NCI-H2171 (cell line): ENCODE measurements around the gene ATAD3B.
A peak's percentile ranks its signal among the peaks of the same experiment; 100 is the strongest.

Source experiments
- DNase-seq: peaks from one replicate; lab custom pipeline; 2025; lab: John Stamatoyannopoulos, UW

ATAD3B gene

DNA sequence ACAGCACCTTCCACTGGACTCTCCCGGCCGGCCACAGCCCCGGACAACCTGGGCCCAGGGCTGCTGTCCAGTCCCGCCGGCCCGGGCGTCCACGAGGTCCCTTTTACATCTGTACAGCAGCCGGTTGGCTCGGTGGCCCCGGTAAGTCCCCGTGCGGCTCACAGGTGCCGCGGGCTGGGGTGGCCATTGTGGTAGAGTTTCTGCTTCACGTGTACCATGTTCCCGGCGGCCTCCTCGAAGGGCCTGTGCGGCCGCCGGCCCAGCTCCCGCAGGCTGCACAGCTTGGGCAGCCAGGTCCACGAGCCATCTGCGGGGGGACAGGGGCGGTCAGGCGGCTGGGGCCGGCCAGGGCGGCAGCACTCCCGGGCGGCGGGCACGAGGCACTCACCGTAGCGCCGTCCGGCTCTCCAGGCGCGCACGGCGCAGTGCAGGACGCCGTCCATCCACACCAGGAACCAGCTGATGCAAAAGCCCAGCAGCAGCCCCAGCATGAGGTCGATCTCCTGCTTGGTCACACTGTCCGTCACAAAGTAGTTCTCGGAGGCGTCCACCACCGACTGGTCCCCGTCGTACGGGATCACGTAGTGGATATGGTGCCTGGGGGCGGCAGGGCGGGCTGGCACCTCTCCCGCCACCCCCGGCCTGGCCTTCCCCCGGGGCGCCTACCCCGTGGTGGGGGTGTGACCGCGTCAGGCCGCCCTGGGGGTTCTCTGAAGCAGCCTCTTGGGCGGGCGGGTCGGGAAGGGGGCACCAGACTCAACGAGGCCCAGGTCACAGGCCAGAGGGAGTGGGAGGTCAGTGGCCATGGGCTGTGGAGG, 63.8 kb downstream of the ATAD3B start:
- DNase-seq: no peak

DNA sequence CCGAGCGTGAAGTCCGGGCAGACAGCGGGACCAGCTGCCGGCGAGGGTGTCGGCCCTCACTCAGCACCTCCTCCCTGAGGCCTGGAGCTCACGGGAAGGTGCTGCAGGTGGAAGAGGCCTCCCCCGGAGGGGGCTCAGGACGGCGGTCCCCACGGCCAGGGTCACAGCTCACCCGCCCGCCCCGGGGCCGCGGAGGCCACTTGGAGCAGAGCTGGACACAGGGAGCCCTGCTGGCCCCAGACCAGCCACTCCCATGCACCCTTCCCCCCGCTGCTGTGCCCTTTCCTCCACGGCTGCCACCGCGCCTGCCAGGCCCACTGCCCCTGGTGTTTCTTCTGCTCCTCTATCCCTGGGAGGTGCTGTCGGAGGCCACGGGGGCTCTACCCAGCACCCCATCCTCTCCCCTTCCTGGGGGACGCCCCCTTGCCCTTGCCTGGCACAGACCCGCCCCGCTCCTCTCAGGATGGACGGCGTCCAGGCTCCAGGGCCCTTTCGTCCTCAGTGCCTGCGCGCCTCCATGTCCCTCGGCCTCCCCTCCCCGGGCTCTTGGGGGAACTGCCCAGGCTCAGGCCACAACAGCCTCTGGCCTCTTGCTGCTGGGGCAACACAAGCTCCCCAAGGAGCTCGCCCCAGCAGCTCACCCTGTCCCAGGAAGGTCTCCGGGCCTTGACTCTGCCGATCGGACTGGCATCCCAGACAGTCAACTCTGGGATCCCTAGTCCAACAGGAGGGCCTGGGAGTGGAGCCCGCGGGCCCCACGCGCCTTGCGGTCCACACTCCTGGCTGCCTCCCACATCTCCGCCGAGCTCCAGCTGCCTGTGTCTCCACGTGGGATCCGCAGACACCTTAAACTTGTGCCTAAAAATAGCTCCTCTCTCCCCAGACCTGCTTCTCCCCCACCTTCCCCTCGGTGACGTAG, 64.7 kb downstream of the ATAD3B start:
- DNase-seq: no peak

DNA sequence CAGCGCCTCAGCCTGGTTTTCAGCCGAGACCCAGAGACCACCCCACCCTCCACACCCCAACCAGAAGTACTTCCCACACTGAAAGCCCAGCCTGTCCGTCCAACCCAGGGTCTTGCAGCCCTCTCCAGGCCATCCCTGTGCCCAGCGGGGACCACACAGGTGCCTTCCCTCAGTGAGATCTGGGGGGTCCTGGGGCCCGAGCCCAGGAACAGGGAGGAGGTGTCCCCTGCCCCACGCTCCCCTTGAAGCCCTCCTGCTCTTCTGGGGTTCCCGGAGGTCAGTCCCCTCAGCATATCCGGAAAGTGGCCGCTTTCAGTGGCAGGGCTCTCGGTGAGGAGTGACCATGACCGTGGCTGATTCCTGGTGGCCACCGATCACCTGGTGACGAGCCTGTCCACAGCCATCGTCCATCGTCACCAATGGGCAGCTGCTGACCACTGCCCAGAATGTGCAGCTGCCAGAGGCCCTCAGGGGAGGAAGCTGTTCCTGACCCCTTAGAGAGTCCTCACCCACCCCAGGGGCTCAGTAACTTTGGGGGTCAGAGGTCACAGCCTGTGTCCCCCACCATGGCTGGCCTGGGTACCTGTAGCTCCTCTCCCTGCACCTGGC, 65.5 kb downstream of the ATAD3B start:
- DNase-seq: no peak

DNA sequence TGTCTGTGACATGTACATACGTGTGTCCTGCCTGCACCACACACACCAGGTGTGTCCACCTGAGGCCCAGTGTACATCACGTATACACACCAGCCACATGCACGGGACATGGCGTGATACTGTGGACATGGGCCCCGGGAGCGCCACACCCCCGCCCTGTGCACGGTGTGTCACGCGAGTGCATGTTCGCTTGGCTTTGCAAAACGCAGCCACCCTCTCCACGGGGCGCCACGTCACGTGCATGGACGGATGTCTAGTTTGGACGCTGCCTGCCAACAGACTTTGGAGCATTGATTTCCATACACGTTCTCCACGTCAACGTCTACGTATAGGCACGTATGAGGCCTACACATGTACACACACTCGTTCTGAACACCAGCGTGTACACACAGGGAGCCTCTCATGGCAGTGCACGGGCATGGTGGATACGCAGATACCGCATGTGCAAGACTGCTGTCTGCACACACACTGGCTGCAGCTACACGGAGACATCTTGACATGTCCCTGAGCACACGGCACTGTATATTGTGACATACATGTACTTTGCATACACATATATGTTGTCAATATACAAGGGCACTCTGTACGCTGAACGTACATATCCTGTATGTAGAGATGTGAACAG, 66.2 kb downstream of the ATAD3B start:
- no peak for DNase-seq

DNA sequence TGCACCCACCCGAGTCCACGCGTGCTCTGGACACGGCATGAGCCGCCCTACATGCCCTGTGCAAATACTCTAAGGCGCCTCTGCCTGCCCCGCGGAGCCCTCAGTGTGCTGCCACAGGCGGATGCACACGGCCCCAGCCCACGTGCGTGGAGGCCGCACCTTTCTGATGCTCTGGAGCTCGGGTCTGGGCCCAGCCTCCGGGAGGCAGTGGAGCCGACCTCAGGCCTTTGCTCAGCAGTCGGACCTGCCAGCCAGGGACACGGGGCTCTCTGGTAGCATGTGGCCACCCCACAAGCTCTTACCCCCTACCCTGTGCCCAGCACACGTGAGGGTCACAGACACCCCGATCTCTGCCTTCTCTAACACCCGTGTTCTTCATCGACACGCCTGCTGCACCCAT, 66.8 kb downstream of the ATAD3B start:
- no peak for DNase-seq

DNA sequence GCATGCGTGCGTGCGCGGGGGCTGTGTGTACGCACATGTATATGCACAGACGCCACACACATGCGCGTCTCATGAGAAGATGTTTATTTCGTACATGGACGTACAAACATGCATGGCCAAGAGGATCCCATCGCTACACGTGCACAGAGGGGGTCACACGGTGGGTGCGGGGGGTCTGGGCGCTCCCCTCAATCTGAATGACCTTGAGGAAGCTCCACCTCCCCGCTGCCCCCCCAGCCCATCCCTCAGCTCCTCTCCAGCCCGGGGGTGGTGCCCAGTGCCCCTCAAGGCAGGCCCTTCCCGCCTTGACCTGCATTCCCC, 67.4 kb downstream of the ATAD3B start:
- DNase-seq: no peak

DNA sequence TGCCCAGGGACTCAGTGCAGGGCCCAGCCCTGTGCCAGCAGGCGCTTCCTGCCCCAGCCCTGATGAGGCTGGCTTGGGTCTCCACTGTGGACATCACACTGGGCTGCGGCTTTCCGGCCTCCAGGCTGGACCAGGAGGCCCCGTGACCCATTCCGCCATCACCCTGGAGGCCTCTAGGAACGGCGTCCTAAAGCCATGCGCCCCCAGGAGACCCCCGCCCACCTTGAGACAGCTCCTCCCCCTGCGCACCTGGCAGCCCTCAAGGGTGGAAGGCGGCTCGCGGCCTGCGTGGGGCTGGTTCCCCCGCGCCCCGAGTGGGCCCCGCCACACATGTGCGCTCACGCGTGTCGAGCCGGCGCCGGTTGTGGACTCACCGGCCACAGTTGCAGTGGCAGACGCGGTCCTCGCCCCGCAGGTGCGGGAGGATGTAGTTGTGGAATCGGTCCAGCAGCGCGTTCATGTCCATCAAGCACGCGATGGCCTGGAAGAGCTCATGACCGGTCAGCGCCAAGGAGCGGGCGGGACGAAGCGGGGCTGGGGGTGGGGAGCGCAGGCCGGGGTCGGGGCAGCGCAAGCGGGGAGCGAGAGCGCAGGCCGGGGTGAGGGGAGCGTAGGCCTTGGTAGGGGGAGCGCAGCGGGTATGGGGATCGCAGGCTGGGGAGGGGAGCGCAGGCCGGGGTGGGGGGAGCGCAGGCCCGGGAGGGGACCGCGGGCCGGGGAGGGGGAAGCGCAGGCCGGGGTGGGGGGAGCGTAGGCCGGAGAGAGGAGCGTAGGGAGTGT, 67.9 kb downstream of the ATAD3B start:
- DNase-seq: no peak

DNA sequence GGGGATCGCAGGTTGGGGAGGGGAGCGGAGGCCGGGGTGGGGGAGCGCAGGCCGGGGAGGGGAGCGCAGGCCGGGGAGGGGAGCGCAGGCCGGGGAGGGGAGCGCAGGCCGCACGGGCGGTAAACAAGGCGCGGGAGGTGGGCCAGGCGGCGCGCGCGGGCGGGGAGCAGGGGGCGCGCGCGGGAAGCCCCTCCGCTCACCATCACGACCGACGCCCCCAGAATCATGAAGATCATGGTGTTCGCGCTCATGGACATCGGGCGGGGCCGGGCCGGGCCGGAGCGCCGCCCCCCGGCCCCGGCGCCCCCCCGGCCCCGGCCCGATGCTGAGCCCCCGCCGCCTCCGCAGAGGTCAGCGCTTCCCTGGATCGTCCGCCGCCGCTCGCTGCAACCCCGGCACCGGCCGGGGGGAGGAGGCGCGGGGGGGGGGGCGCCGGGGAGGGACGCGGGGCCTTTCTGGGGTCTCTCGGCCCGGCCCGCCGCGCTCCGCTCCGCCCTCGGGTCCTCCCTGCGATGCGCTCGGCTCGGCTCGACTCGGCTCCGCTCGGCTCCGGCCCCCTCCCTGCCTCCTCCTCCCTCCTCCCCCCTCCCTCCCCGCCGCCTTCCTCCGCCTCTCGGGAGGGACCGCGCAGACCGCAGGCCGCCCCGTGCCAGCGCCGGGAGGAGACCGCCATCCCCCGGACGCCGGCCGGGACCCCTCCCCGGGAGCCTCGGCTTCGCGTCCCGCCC, 68.7 kb downstream of the ATAD3B start, which contains the start of gene TMEM240:
Gene TMEM240, minus strand, starts transcription at position 535 of the 728 bp plus-strand sequence. Its CDS starts 278 bp downstream, at position 257.
- DNase-seq: peak; percentile 66

DNA sequence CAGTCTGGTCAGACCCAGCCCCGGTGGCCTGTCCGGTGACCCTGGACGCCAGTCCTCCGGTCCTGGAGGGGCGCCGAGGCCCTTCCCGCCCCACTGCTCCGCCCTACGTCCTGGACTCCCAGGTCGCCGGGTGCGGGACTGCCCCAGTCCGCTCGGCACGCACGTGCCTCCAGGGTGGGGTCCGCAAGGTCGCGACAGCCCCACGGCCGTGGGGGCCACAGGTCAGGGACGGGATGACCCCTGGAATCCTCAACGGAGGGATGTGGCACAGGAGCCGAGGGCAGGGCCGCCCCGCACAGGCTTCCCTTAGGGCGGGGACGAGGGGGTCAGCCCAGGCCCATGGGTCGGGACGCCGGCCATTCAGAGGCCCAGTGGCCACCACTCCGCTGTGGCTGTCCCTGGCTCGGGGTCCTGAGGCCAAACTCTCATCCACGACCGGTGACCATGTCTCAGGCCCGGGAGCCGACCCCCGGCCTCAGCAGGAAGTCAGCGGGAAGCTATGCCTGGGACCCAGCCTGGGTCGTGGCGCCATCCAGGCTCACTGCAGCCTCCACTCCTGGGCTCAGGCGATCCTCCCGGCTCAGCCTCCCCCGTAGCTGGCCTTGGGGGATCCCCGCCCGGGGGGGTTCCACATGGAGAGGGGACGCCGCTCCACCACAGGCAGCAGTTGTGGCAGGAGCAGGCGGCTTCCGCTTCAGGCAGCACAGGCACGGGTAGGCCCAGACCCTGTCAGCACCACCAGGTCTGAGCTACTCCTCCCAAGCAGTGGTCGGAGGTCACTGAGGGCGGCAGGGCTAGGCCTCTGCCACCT, 69.5 kb downstream of the ATAD3B start:
- DNase-seq: no peak

DNA sequence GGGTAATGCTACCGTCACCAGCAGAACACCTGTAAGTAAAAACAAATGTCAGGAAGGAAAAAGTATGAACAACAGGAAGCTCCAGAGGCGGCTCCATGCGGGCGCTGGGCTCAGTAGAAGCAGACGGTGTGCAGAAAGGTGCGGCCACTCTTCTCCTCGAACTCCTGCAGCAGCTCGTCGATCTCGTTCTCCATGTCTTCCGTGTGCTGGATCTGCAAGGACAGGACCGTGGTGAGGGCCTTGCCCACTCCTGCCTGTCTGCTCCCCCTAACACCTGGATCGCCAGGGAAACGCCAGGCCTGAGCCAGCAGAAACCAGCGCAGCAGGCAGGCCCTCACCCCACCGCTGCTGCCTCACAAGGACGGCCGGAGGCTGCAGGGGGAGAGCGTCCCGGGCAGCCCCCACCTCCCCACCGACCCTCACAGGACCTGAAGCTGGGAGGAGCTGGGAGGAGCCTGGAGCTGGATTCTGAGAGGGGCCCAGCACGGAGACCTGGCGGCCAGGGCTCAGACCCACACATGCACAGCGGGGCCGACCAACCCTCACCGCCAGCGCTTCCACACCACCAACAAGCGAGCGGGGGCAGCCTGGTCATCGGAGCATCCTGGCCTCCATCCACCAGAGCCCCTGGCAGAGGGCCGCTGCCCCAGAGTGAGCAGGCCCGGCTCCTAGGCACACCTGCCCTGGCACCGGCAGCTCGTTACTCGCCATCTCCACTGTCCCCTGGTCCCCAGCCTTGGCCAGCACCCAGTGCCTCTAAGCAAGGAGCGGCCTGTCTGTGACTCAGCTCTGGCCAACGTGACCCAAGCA, 70.6 kb downstream of the ATAD3B start:
- no peak for DNase-seq

DNA sequence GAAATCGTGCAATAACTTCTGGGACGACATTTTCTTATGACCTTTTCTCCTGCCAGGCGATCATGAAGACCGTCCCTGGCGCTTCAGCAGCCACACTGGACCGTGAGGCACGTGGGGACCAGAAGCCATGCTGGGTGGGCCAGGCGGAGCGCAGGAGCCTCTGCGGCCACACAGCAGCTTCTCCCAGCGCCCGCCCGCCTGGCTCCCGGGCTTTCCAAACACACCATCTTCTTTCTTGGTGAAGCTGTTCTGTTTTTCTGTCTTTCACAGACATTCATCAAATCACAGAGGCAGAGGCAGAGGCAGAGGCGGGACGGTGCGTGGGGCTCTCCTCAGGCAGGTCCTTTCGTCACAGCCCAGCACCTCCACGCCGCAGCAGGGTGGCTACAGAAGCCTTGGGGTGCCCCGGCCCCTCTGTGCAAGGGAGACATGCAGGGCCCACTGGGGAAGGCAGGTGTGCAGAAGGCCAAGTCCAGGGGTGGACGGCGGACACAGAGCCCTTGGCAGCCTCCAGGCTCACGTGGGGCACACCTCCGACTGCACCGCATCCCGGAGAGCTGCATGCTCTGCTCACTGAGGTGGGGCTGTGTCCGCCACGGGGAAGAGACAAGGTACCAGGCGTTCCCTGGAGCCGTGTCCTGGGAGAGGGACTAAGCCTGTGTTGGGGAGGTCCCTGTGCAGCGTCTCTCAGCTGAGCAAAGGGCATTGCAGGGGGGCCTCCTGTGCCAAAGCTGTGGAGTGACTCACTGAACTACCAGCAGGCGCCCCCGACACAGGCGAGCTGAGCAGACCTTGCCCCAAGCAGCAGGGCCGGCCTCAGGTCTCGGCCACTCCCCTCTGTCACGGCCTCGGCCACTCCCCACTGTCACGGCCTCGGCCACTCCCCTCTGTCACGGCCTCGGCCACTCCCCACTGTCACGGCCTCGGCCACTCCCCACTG, 71.5 kb downstream of the ATAD3B start:
- no peak for DNase-seq

DNA sequence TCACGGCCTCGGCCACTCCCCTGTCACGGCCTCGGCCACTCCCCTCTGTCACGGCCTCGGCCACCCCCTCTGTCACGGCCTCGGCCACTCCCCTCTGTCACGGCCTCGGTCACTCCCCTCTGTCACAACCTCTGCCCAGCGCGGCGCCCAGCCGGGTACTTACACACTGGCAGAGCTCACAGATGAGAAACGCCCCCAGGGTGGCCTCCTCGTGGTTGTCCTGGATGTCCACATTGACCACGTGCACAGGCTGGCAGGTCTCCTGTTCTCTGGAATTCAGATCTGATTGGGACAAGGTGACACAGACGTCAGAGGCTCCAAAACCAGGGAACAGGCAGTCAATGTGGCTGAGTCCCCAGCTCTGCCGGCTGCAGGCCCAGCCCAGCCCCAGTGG, 72.1 kb downstream of the ATAD3B start:
- DNase-seq: no peak

DNA sequence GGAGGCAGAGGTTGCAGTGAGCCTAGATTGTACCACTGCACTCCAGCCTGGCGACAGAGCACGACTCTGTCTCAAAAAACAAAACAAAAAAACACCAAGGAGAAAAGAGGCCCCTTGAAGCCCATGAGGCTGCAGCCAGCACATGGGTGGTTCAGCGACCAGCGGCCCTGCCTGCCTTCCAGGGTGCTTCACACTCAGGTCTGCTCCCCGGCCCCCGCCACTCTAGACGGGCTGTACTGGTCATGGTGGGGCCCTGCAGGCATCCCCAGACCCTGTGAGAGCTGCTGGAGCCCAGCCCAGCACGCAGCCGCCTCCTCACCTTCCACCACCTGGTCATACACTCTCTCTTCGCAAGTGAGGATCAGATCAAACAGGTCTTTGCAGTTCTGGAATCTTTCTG, 73.0 kb downstream of the ATAD3B start:
- DNase-seq: no peak
